HG02884 (cell line): ENCODE measurements around the gene MID1.

Source experiments
- ATAC-seq: cut with Tn5 transposase; IDR thresholded peaks from one replicate; pipeline ENCODE4 v1.9.1; 2021; ENCODE audit warnings: mild to moderate bottlenecking, moderate library complexity; ENCODE audit not compliant: unreplicated experiment

Gene MID1

DNA sequence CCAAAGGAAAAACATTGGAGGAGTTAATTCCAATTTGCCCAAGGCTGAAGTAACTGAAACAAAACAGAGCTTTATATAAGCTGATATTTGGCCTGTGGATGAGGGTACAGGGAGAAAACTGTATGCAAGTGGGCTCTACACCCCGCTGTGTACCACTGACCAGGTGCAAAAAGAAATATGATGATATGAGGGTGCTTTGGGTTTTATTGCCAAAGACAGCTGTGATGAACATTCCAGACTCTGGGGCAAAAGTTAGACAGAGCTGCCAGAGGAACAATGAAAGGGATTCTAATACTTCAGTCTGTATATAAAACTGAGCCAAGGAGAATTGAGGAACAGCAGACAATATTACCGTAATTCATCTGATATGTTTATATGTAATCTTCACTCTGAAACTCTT is 117.4 kb downstream of the MID1 start:
- ATAC-seq, result no peak

DNA sequence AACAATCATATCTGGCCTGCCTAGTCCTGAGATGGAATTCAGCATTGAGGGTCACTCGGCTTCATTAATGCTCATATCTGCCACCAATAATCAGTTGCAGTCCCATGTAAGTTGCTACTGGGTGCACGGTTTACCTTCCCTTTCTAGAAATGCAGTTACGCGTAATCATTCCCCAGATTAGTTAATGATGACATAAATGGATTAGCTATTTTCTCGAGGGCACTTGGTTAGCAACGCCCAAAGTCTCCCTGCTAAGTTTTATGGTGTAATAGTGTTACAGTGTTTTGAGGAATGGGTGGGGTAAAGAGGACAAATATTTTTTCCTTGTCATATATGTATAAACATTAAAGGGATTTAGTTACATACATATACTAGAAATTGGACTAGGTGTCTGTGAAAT is 118.8 kb downstream of the MID1 start:
- no peak for ATAC-seq

DNA sequence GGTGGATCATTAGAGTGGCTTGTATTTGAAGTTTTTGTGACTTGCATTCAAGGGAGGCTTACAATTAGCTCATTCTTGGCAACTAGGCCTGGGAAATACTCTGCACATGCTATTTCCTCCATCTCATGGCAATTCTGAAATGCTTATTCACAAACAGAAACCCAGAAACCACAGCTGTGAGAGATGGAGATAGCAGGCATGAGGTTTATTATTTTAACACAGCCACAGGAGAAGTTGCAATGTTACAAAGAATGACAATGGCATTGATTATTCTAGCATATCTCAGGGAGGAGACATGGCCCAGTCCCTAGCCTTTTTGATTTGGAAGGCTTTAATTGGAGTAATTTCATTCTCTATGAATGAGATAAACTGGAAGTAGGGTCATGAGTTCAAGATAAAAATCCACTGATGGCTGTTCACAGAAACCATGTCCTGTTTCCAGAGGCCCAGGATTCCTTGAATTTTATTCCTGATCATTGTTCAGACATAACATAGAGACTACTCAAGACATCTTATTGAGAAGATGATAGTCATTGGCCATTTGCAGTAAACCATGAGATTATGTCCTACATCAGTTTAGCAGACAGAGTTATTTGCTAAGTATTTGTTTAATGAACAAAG is 123.9 kb downstream of the MID1 start:
- no peak for ATAC-seq

DNA sequence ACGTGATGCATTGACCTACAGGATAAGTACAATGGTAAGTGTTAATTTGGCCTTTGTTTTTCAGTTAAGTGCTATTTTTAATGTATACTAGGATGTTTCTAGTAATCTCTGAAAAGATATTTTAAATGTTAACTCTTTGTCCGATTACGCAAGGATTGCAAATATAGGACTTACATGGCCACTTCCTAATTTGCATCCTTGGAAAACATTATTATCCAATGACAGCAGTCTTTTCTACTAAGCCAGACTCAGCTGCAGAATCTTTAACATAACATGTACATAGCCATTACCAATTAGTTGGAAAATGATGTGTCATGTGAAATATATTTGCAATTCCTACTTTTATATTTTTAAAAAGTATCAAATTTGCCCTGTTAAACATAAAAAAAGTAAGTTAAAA is 124.7 kb downstream of the MID1 start:
- ATAC-seq, result no peak

DNA sequence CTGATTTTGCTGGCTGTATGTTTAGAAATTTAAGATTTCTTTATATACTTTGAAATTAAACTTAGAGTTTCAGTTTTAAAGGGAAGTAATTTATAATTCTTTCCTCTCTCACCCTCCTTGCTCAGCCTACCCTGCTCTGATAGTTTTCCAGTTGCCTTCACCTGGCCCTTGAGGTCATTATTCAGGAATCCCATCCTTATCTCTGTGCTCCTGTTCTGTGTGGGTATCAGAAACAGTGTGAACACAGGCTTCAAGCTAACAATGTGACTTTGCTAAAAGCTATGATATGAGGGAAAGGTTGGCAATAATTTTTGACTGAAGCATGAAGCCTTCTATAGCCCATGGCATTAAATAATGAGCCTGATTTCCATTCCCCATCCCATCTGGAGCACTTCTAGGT is 128.1 kb downstream of the MID1 start:
- no peak for ATAC-seq

DNA sequence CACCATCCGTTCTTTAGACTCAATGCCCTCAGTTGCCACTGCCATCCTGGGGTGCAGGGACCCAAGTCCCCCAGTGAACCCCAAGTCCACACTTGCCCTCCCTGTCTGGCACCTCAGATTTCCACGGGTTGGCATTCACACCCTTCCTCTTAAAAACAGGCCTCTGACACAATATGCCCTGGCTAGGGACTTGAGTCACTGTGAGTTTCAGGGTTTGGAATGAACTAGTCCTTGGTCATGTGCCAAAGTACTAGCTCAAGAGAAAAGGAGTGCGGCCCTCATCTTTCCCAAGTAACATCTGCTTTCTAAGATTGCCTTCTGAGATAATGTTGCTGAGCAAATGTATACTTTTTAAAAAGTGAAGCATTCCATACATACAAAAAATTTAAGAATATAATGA is 134.0 kb downstream of the MID1 start:
- no peak for ATAC-seq

DNA sequence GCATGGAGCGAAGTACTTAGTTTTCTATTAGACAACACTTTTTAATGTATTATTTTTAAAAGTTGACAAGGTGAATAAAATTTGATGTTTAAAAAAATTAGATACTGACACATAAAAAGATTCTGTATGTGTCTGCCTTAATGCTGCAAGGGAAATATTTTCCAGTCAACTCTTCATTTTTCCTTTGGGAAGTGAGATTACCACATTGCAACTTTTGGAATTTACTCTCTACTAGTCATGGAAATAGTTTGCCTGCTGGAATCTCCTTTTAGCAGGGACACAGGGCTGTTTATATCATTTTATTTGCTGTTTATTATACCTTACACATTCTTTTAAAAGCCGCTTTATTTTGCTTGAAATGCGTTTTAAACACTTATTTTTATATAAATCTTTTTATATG is 135.1 kb downstream of the MID1 start:
- no peak for ATAC-seq

DNA sequence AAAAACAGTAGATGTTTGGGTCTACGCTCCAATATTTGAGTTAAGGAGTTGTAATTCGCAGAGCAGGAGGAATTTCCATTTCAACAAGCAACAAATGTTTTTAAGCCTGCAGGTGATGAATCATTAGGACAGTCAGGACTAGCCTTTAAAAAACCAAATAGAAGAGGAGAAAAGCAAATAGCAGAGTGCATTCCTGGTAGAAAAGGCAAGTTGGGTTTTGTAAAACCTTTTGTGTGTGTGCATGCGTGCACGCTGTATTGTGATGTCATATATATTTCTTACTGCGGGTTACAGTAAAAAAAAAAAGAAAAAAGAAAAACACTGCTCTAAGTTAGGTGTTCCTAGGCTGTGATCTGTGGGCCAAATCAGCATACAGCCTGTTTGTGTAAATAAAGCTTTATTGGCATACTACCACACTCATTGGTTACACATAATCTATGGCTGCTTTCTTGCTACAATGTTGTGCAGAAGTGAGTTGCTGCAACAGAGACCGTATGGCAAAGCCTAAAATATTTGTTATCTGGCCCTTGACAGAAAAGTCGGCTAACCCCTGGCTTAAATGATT is 135.6 kb downstream of the MID1 start:
- no peak for ATAC-seq

DNA sequence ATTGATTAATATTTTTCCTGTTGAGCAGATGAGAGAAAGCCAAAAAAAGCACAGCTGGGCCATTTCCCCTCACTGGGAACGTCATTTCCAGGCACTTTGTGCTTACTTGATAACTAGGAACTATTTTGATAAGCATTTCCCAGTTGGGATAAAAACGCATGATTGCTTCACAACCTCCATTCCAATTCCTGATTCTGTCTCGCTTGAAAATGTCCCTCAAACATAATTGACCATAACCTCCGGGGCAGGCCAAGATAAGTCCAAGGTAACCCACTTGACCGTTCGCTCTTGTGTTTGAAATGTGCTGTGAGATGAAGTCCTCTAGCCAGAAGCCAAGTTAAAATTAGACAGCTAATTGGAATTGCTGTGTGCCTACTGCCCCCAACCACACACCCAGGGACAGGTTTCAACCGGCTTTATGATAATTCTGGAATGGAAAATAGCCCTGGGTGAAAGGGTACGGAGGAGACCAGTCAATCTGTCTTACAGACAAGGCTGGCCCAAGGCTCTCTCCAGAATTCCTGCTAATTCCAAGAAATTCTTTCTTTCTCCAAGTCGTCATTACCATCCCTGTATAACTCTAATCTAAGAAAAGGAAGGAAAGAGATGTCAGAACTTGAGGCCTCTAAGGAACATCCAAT is 137.1 kb downstream of the MID1 start:
- ATAC-seq, result no peak

DNA sequence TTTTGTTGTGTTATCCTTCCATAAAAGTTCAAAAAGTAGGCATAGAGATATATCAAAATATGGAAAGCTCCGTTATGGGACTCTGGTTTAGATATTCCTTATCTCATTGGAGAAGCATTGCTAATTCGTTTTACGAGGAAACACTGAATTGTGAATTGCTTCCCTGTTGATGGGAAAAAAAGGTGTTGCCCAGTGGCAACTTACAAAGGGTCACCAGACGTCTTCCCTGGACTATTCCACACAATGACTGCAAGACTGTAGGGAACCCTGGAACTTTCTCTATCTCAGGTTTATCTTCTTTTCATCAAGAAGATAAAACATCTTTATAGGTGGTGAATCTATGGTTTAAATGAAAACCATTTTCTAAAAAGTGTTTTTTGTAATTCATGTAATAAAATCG is 137.7 kb downstream of the MID1 start:
- ATAC-seq, result no peak

DNA sequence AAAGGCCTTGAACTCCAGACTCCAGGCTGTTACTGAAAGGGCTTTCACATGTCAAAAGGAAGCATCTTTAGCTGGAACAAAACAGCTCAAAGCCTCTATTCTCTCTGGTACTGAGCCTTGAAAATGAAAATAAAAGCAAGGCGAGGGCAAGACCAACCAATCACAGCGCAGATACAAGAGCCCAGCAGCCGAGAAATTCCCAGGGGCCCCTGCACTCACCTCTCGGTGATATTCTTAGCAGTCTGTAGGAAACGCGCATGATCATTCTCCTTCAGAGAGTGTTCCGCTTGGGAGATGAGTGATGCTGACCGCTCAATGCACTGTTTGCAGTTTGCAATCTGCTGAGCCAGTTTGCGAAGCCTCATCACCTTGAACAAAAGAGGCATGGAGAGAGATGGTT is 138.1 kb downstream of the MID1 start:
- ATAC-seq, result peak; percentile 87

DNA sequence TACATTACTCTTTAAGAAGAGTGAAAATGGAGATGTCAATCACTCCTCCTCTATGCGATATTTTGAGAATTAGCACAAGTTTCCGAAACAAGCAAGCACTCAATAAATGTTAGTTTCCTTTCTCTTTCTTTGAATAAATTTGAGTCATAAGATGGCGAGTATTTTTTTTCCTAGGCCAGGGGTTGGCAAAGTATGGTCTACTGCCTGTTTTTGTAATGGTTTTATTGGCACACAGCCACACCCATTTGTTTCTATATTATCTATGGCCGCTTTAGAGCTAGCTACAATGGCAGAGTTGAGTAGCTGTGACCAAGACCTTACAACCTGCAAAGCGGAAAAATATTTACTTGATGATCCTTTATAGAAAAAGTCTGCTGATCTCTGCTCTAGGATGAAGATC is 139.5 kb downstream of the MID1 start:
- no peak for ATAC-seq

DNA sequence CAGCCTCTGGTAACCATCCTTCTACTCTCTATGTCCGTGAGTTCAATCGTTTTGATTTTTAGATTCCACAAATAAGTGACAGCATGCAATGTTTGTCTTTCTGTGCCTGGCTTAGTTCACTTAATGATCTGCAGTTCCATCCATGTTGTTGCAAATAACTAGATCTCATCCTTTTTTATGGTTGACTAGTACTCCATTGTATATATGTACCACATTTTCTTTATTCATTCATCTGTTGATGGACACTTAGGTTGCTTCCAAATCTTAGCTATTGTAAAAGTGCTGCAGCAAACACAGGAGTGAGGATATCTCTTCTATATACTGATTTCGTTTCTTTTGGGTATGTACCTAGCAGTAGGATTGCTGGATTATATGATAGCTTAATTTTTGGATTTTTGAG is 140.9 kb downstream of the MID1 start:
- no peak for ATAC-seq

DNA sequence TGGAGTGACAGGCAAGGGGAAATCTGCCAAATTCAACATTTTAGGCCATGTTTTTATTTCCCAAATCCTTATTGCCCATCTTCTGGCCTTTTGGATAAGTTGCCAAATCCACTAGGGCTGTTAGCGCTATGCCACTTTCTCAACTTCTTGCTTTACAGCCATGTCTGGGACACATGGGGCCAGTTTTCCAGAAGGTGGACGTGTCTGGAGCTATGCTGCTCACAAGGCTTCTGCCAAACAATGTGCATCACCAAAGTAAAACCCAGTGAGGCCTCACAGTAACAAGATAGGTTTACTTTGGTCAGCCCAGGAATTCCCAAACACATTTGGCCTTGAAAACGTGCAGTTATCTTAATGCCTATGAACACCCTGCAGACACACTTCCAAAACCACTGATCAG is 142.9 kb downstream of the MID1 start:
- ATAC-seq, result no peak

DNA sequence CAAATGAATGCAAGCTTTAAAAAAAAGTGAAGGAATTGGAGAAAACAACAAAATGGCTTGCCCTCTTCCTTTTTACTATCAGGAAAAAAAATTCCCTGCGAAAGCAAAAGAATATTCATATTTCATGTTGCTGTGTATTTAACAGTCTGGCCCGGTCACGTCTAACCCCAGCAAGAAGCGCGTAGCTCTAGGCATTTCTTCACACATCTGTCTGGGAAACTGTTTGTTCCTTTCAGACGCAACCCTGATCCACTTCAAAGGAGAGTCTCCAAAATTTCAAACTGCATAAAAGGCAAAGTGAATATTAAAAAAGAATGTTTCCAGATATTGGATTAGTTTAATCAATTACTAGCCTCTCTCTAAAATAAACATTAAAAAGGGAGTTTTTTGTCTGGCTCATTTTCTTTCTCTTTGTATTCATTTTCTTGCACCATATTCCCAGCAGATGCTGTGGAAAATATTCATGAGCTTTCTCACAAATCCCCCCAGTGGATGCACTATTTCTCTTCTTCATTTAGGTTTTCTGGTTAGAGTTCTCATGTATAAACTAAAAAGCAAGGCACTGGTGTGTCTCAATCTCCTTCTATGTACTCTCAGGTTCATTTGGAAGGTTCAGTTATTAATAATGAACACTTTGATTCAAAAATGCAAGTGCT is 145.3 kb downstream of the MID1 start:
- no peak for ATAC-seq

DNA sequence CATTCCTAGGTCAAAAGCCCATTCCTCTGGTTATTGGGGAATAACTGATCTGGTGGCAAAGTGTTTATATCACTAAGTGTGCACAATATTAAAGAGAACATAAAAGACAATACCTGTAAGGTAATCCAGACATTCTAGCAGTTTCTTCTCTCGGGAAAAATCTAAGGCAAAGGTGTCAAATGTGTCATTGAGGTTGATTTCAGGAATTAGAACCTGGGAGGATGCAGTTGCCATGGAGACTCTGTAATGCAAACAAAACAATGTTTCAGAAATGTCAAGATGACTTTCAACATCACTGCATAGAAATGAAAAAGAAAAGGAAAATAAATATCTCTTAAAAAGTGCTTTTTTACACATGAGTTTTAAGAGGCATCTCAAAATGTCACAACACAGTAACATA is 145.9 kb downstream of the MID1 start:
- ATAC-seq, result no peak

DNA sequence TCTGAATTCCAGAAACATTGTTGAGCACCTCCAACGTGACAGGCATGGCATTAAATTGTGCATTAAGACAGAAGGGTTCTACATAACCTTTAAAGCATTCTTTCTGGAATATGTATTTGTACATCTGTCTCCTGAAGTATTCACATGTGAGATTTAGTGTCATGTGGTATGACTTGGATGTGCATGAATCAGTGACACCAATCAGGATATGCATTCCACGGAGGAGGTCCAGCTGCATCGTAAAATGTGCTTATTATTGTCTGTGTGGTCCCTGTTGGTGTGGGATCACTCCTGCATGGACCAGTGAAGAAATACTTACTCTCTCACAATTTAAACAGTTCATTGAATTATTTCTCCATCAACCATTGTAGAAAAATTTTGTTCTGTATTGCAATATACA is 149.0 kb downstream of the MID1 start:
- no peak for ATAC-seq

DNA sequence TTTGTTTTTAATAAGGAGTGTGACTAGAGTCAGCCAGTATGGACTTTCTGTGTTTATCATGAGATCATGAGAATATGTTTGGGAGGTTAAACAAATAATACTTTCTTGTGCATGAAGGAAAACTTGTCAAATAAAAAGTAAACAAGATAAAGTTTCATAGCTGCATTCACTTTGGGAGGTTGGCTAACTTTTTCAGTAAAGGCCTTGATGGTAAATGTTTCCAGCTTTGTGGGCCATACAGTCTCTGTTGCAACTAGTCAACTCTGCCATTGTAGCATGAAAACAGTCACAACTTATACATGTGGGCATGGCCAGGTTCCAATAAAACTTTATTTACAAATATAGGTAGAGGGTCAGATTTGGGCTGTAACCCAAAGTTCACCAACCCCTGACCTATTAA is 150.4 kb downstream of the MID1 start:
- no peak for ATAC-seq

DNA sequence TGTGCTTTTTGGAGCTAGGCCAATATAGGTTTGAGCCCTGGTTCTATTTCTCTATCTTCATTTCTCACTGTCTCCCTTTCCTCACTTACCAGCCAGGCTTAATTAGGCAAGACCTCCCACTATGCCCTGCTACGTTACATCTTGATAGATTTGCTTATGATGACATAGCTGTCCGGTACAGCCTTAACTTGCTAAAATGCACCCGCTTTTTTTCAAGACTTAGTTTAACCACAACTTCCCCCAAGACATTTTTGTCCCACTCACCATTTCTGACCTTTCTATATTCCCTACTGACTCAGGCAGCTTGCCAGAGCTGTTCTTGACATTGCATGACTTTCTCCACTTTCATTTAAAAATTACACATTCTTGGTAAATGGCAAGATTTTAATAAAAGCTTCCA is 152.6 kb downstream of the MID1 start:
- ATAC-seq, result no peak

DNA sequence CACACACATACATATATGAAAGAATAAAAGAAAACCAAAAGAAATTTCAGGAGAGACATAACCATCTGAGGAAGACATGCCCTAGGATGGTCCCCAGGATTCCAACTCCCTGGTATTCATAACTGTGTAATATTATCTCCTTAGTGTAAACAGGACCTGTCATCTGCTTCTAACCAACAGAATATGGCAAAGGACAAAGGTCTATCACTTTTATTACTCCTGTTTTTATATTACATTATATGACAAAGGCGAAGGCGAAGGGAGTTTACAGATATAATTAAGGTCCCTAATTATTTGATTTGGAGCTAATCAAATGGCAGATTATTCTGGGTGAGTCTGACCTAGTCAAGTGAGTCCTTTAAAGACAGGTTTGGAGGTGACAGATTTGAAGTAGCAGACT is 155.1 kb downstream of the MID1 start:
- no peak for ATAC-seq

DNA sequence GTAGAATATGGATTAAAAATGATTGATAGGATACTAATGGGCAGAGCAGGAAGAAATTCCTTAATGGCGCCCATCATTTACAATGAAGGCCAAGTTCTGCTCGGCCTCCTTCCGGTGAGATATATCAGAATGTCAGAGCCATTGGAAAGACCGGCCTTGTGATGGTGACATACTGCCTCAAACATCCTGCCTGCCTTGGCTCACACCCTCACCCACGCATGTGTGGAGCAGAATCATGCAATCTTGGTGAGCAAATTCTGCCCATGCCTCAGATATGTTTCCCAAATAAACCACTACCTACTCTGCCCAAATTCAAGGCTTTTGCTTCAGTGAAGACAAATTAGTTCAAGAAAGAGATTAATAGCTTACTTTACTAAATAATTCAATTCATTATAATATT is 163.3 kb downstream of the MID1 start:
- ATAC-seq, result no peak

DNA sequence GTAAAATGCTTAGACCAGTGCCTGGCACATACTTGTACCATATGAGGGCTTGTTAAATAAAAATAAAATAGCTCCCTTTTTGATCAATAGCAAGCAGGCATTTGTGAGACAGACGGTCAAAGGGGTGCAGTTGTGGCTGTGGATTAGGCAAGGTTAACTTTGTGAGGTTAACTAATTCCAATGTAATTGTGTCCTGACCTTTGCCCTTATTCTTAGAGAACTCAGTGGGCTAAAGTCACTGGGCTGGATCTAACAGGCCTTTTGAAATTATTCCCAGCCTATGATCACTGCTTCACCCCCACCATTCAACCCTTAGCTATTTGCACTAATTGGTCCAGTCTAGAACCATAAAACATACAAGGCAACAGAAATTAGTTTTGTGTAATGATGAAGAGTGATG is 166.4 kb downstream of the MID1 start:
- no peak for ATAC-seq
